WTC11 (cell line): Measurements from ENCODE around the gene CATSPERZ. TPM values are rescaled to one million over a fixed set of nuclear protein-coding genes. Genes with fewer than 3 reads are reported as not detected.

Experiments
- ATAC-seq: fragments of 200-7000 bp; cut with Tn5 transposase; 2 replicates; pipeline ENCODE4 v1.10.0; 2021; ENCODE audit warnings: mild to moderate bottlenecking, moderate library complexity
- CTCF ChIA-PET: fragments of 300-600 bp; sonication (Branson Sonifier 250); formaldehyde crosslinking; loops from one replicate; lab custom pipeline; 2021; ENCODE audit warnings: antibody characterized with exemption; lab: Charles Lee
- POLR2A ChIA-PET: fragments of 350-600 bp; sonication (Branson Sonifier 250); formaldehyde crosslinking; loops from one replicate; lab custom pipeline; 2021; ENCODE audit warnings: antibody characterized with exemption; lab: Charles Lee
- DNase-seq: peaks from one replicate; pipeline ENCODE4 v3.0.0; 2021; ENCODE audit warnings: low spot score
- H3K27ac Mint-ChIP-seq: 2 replicates; pipeline ENCODE4 v1.8.0; 2021; ENCODE audit warnings: mixed read lengths
- H3K27me3 Mint-ChIP-seq: 2 replicates; pipeline ENCODE4 v1.8.0; 2021; ENCODE audit warnings: low read depth, mild to moderate bottlenecking, moderate library complexity, mixed read lengths
- H3K36me3 Mint-ChIP-seq: 2 replicates; pipeline ENCODE4 v1.8.0; 2021; ENCODE audit warnings: mixed read lengths
- H3K4me1 Mint-ChIP-seq: 2 replicates; pipeline ENCODE4 v1.8.0; 2022; ENCODE audit warnings: mixed read lengths
- H3K4me3 Mint-ChIP-seq: 2 replicates; pipeline ENCODE4 v1.8.0; 2021; ENCODE audit warnings: mild to moderate bottlenecking, moderate library complexity, mixed read lengths
- H3K9me3 Mint-ChIP-seq: 2 replicates; pipeline ENCODE4 v1.8.0; 2021; ENCODE audit warnings: mixed read lengths
- ESRRA ChIP-seq: sonication (generic); formaldehyde crosslinking; IDR thresholded peaks from 2 replicates; pipeline ENCODE4 v1.8.1; 2022; ENCODE audit warnings: mild to moderate bottlenecking, missing genetic modification reagents, borderline replicate concordance
- FOXK1 ChIP-seq: sonication (generic); formaldehyde crosslinking; IDR thresholded peaks from 2 replicates; pipeline ENCODE4 v1.8.0; 2022; ENCODE audit warnings: mild to moderate bottlenecking, moderate library complexity, missing genetic modification reagents
- GTF2I ChIP-seq: fragments of 250-450 bp; sonication (Bioruptor Pico); conservative IDR thresholded peaks from 2 replicates; pipeline ENCODE4 v1.4.0; 2021; ENCODE audit warnings: mild to moderate bottlenecking
- MYBL2 ChIP-seq: sonication (generic); formaldehyde crosslinking; IDR thresholded peaks from 2 replicates; pipeline ENCODE4 v1.8.1; 2023; ENCODE audit warnings: mild to moderate bottlenecking, moderate library complexity, missing genetic modification reagents
- NFATC4 ChIP-seq: fragments of 250-450 bp; sonication (Bioruptor Pico); IDR thresholded peaks from 2 replicates; pipeline ENCODE4 v1.9.0; 2021; ENCODE audit warnings: mild to moderate bottlenecking
- NFYB ChIP-seq: sonication (generic); formaldehyde crosslinking; conservative IDR thresholded peaks from 2 replicates; pipeline ENCODE4 v1.8.0; 2022; ENCODE audit warnings: low read depth, missing genetic modification reagents
- RORB ChIP-seq: fragments of 250-450 bp; sonication (Bioruptor Pico); IDR thresholded peaks from 2 replicates; pipeline ENCODE4 v1.9.0; 2021; ENCODE audit warnings: mild to moderate bottlenecking
- SMAD4 ChIP-seq: sonication (generic); formaldehyde crosslinking; IDR thresholded peaks from 2 replicates; pipeline ENCODE4 v1.8.0; 2022; ENCODE audit warnings: mild to moderate bottlenecking, missing genetic modification reagents
- SP1 ChIP-seq: sonication (generic); formaldehyde crosslinking; conservative IDR thresholded peaks from 2 replicates; pipeline ENCODE4 v1.8.1; 2022; ENCODE audit warnings: missing genetic modification reagents
- USF1 ChIP-seq: sonication (generic); formaldehyde crosslinking; IDR thresholded peaks from 2 replicates; pipeline ENCODE4 v1.8.0; 2022; ENCODE audit warnings: mild to moderate bottlenecking, missing genetic modification reagents
- ZNF121 ChIP-seq: sonication (generic); formaldehyde crosslinking; IDR thresholded peaks from 2 replicates; pipeline ENCODE4 v1.8.0; 2023; ENCODE audit warnings: missing genetic modification reagents
- ZNF232 ChIP-seq: sonication (generic); formaldehyde crosslinking; IDR thresholded peaks from 2 replicates; pipeline ENCODE4 v1.8.0; 2022; ENCODE audit warnings: mild to moderate bottlenecking, missing genetic modification reagents
- ZNF425 ChIP-seq: fragments of 250-450 bp; sonication (Bioruptor Pico); conservative IDR thresholded peaks from 2 replicates; pipeline ENCODE4 v1.9.0; 2021; ENCODE audit warnings: mild to moderate bottlenecking
- total RNA-seq: library from RNA; stranded (reverse); gene quantifications from 3 replicates; pipeline ENCODE4 v1.2.3, GENCODE V29; 2021
- TF ChIP-seq, protein P1 (sequence below): sonication (generic); formaldehyde crosslinking; IDR thresholded peaks from 2 replicates; pipeline ENCODE4 v1.8.1; 2023; ENCODE audit warnings: mild to moderate bottlenecking, moderate library complexity, missing genetic modification reagents
- TF ChIP-seq, protein P2 (sequence below): sonication (generic); formaldehyde crosslinking; IDR thresholded peaks from 2 replicates; pipeline ENCODE4 v1.8.0; 2023; ENCODE audit warnings: missing genetic modification reagents, mild to moderate bottlenecking, borderline replicate concordance
- TF ChIP-seq, protein P3 (sequence below): sonication (generic); formaldehyde crosslinking; IDR thresholded peaks from 2 replicates; pipeline ENCODE4 v1.8.1; 2022; ENCODE audit warnings: missing genetic modification reagents, borderline replicate concordance
- TF ChIP-seq, protein P4 (sequence below): sonication (generic); formaldehyde crosslinking; IDR thresholded peaks from 2 replicates; pipeline ENCODE4 v1.8.0; 2022; ENCODE audit warnings: missing genetic modification reagents

CATSPERZ gene
- total RNA-seq, 1 experiment from 2014 or later: 2.5 TPM

DNA sequence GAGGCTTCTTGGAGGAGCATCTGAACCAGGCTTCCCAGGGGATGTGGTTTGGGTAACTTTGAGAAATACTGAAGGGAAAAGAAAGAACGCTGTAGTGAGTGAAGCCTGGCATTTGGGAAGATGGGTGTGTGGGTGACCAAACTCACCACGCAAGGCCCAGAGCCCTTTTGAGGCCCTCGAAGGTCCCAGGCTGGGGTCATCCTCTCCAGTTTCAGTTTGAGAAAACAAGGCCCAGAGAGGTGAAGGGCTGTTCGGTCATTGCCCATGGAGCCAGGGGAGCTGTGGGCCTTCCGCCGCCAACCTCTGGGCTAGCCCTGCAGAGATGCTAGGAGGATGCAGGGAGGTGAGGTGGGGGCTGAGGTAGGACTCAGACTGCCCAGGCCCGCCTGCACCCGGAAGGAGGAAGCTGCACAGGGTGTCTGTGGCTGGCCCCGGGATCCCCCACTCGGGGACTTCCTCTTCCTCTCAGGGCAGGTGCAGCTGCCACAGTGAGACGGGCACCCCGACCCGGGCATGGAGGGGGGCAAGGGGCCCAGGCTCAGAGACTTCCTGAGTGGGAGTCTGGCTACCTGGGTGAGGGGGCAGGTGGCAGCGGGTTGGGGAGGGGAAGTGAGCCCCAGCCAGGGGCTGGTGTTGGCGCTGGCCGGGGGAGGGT, 39.7 kb downstream of the CATSPERZ start, which contains the start of gene CCDC88B (continued):
- TF ChIP-seq NFYB (no peak), NFATC4 (CRISPR knock-in tag) (no peak), RORB (CRISPR knock-in tag) (no peak), FOXK1 (CRISPR knock-in tag) (no peak), ZNF121 (CRISPR knock-in tag) (no peak)
- TF ChIP-seq, protein P1, sequence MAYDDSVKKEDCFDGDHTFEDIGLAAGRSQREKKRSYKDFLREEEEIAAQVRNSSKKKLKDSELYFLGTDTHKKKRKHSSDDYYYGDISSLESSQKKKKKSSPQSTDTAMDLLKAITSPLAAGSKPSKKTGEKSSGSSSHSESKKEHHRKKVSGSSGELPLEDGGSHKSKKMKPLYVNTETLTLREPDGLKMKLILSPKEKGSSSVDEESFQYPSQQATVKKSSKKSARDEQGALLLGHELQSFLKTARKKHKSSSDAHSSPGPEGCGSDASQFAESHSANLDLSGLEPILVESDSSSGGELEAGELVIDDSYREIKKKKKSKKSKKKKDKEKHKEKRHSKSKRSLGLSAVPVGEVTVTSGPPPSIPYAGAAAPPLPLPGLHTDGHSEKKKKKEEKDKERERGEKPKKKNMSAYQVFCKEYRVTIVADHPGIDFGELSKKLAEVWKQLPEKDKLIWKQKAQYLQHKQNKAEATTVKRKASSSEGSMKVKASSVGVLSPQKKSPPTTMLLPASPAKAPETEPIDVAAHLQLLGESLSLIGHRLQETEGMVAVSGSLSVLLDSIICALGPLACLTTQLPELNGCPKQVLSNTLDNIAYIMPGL (CRISPR knock-in tag): no peak
- TF ChIP-seq, all 79 proteins: peak for 0

- H3K9me3 Mint-ChIP-seq: no peaks in the 10 kb centered on the region
- no peak for TF ChIP-seq MYBL2 (CRISPR knock-in tag)
- no peak for TF ChIP-seq ZNF425 (CRISPR knock-in tag)
- TF ChIP-seq, protein P2, sequence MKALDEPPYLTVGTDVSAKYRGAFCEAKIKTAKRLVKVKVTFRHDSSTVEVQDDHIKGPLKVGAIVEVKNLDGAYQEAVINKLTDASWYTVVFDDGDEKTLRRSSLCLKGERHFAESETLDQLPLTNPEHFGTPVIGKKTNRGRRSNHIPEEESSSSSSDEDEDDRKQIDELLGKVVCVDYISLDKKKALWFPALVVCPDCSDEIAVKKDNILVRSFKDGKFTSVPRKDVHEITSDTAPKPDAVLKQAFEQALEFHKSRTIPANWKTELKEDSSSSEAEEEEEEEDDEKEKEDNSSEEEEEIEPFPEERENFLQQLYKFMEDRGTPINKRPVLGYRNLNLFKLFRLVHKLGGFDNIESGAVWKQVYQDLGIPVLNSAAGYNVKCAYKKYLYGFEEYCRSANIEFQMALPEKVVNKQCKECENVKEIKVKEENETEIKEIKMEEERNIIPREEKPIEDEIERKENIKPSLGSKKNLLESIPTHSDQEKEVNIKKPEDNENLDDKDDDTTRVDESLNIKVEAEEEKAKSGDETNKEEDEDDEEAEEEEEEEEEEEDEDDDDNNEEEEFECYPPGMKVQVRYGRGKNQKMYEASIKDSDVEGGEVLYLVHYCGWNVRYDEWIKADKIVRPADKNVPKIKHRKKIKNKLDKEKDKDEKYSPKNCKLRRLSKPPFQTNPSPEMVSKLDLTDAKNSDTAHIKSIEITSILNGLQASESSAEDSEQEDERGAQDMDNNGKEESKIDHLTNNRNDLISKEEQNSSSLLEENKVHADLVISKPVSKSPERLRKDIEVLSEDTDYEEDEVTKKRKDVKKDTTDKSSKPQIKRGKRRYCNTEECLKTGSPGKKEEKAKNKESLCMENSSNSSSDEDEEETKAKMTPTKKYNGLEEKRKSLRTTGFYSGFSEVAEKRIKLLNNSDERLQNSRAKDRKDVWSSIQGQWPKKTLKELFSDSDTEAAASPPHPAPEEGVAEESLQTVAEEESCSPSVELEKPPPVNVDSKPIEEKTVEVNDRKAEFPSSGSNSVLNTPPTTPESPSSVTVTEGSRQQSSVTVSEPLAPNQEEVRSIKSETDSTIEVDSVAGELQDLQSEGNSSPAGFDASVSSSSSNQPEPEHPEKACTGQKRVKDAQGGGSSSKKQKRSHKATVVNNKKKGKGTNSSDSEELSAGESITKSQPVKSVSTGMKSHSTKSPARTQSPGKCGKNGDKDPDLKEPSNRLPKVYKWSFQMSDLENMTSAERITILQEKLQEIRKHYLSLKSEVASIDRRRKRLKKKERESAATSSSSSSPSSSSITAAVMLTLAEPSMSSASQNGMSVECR (CRISPR knock-in tag): no peak
- TF ChIP-seq FOXK1 (CRISPR knock-in tag): no peak
- TF ChIP-seq GTF2I (CRISPR knock-in tag): no peak
- TF ChIP-seq SMAD4 (CRISPR knock-in tag): no peak
- no peak for TF ChIP-seq ESRRA (CRISPR knock-in tag)
- TF ChIP-seq, protein P3, sequence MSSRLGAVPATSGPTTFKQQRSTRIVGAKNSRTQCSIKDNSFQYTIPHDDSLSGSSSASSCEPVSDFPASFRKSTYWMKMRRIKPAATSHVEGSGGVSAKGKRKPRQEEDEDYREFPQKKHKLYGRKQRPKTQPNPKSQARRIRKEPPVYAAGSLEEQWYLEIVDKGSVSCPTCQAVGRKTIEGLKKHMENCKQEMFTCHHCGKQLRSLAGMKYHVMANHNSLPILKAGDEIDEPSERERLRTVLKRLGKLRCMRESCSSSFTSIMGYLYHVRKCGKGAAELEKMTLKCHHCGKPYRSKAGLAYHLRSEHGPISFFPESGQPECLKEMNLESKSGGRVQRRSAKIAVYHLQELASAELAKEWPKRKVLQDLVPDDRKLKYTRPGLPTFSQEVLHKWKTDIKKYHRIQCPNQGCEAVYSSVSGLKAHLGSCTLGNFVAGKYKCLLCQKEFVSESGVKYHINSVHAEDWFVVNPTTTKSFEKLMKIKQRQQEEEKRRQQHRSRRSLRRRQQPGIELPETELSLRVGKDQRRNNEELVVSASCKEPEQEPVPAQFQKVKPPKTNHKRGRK (CRISPR knock-in tag): no peak
- TF ChIP-seq USF1: no peak
- 0 out of 2 replicates have a peak, but pooled peaks have one; percentile 30 for TF ChIP-seq SP1 (CRISPR knock-in tag)
- 0 out of 2 replicates have a peak, but pooled peaks have one; percentile 43 for TF ChIP-seq ZNF232
- TF ChIP-seq, protein P4, sequence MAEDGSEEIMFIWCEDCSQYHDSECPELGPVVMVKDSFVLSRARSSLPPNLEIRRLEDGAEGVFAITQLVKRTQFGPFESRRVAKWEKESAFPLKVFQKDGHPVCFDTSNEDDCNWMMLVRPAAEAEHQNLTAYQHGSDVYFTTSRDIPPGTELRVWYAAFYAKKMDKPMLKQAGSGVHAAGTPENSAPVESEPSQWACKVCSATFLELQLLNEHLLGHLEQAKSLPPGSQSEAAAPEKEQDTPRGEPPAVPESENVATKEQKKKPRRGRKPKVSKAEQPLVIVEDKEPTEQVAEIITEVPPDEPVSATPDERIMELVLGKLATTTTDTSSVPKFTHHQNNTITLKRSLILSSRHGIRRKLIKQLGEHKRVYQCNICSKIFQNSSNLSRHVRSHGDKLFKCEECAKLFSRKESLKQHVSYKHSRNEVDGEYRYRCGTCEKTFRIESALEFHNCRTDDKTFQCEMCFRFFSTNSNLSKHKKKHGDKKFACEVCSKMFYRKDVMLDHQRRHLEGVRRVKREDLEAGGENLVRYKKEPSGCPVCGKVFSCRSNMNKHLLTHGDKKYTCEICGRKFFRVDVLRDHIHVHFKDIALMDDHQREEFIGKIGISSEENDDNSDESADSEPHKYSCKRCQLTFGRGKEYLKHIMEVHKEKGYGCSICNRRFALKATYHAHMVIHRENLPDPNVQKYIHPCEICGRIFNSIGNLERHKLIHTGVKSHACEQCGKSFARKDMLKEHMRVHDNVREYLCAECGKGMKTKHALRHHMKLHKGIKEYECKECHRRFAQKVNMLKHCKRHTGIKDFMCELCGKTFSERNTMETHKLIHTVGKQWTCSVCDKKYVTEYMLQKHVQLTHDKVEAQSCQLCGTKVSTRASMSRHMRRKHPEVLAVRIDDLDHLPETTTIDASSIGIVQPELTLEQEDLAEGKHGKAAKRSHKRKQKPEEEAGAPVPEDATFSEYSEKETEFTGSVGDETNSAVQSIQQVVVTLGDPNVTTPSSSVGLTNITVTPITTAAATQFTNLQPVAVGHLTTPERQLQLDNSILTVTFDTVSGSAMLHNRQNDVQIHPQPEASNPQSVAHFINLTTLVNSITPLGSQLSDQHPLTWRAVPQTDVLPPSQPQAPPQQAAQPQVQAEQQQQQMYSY (CRISPR knock-in tag): no peak
- TF ChIP-seq, all 79 proteins: peak for 2
- POLR2A ChIA-PET: interaction anchor here (0.9 to 2.2 kb wide), 7 partner anchors 12 to 438 kb away, joined by 3 to 11 read pairs (median 5); partner anchors contain the start of genes PRDX5, SF1 and TRMT112
- no peak overlapping the region; the same call in none of the 2 replicates for H3K27ac Mint-ChIP-seq
- no peaks in the 10 kb centered on the region for H3K36me3 Mint-ChIP-seq
- peak; percentile 68 for ATAC-seq
- H3K4me1 Mint-ChIP-seq: peaks cover 20% of the 10 kb centered on the region
- H3K4me3 Mint-ChIP-seq: peak overlapping the region; percentile 69
- DNase-seq: peak; percentile 94
- CTCF ChIA-PET: interaction anchor here (0.7 to 13.9 kb wide), 35 partner anchors 9 to 462 kb away, joined by 3 to 437 read pairs (median 7); partner anchors contain the start of genes CATSPERZ, MAP4K2, PLCB3 and PRDX5
- H3K27me3 Mint-ChIP-seq: peaks cover 30% of the 10 kb centered on the region
Measured at GRCh38 chr11:64340671-64341335, 40.6 kb downstream of the CATSPERZ start.
